Liver (tissue), 9 donors: ENCODE measurements around the gene SLC35C1. TPM values are rescaled to one million over a fixed set of nuclear protein-coding genes. Genes with fewer than 3 reads are reported as not detected.
A peak's percentile ranks its signal among the peaks of the same experiment; 100 is the strongest.

Experiments used
- DNase-seq: peaks from one replicate; pipeline ENCODE4 v3.0.0-alpha.2; 2017; ENCODE audit warnings: low spot score
- H3K27ac ChIP-seq, 2 donors: one replicate each; pipeline ENCODE4 v1.7.0; 2013; ENCODE audit warnings: inconsistent platforms in 2 of 2, low read length in 2 of 2, control low read depth in 1 of 2, low read depth in 1 of 2, mild to moderate bottlenecking in 1 of 2
- H3K27me3 ChIP-seq, 4 donors: one replicate each; pipeline versions ENCODE4 v1.6.1 to v1.7.0; 2013; ENCODE audit warnings: low read length in 3 of 4, inconsistent platforms in 1 of 4, mild to moderate bottlenecking in 1 of 4, moderate library complexity in 1 of 4; ENCODE audit not compliant: control insufficient read depth in 4 of 4, insufficient read depth in 4 of 4
- H3K36me3 ChIP-seq, 4 donors: one replicate each; pipeline versions ENCODE4 v1.6.1 to v1.7.0; 2013; ENCODE audit warnings: low read length in 3 of 4, mild to moderate bottlenecking in 3 of 4, low read depth in 1 of 4, moderate library complexity in 1 of 4; ENCODE audit not compliant: control insufficient read depth in 4 of 4, insufficient read depth in 3 of 4
- H3K4me1 ChIP-seq, 4 donors: one replicate each; pipeline versions ENCODE4 v1.6.1 to v1.7.0; 2013; ENCODE audit warnings: low read length in 3 of 4, mild to moderate bottlenecking in 3 of 4, moderate library complexity in 1 of 4; ENCODE audit not compliant: control insufficient read depth in 4 of 4, insufficient read depth in 4 of 4
- H3K4me3 ChIP-seq, 3 donors: one replicate each; pipeline versions ENCODE4 v1.6.1 to v1.7.0; 2013; ENCODE audit warnings: low read length in 3 of 3, control low read depth in 1 of 3, low read depth in 1 of 3, mild to moderate bottlenecking in 1 of 3
- H3K9ac ChIP-seq, 2 donors: one replicate each; pipeline ENCODE4 v1.7.0; 2013; ENCODE audit warnings: low read length in 2 of 2, mild to moderate bottlenecking in 2 of 2, moderate library complexity in 2 of 2, control low read depth in 1 of 2, low read depth in 1 of 2
- H3K9me3 ChIP-seq, 4 donors: one replicate each; pipeline versions ENCODE4 v1.6.1 to v1.7.0; 2013; ENCODE audit warnings: low read length in 3 of 4; ENCODE audit not compliant: control insufficient read depth in 4 of 4
- ATF3 ChIP-seq: IDR thresholded peaks from 2 replicates; pipeline ENCODE4 v1.6.1; 2016; ENCODE audit warnings: antibody characterized with exemption
- EGR1 ChIP-seq, 2 donors: IDR thresholded peaks; 2 replicates each; pipeline ENCODE4 v1.6.1; 2016 to 2018; ENCODE audit warnings: antibody characterized with exemption in 2 of 2, low read depth in 2 of 2
- FOXA1 ChIP-seq: IDR thresholded peaks from 2 replicates; pipeline ENCODE4 v1.6.1; 2016; ENCODE audit warnings: antibody characterized with exemption
- FOXA2 ChIP-seq: IDR thresholded peaks from 2 replicates; pipeline ENCODE4 v1.6.1; 2016; ENCODE audit warnings: antibody characterized with exemption
- GABPA ChIP-seq, 2 donors: IDR thresholded peaks in 1 of 2; conservative IDR thresholded peaks in 1 of 2; 2 replicates each; pipeline ENCODE4 v1.6.1; 2016; ENCODE audit warnings: antibody characterized with exemption in 2 of 2, mild to moderate bottlenecking in 1 of 2, moderate library complexity in 1 of 2
- HNF4A ChIP-seq, 2 donors: conservative IDR thresholded peaks; 2 replicates each; pipeline ENCODE4 v1.6.1; 2016; ENCODE audit warnings: antibody characterized with exemption in 2 of 2, mild to moderate bottlenecking in 2 of 2
- HNF4G ChIP-seq: IDR thresholded peaks from 2 replicates; pipeline ENCODE4 v1.6.1; 2016; ENCODE audit warnings: antibody characterized with exemption
- JUND ChIP-seq, 2 donors: IDR thresholded peaks; 2 replicates each; pipeline ENCODE4 v1.6.1; 2016; ENCODE audit warnings: antibody characterized with exemption in 2 of 2
- NR2F2 ChIP-seq: IDR thresholded peaks from 2 replicates; pipeline ENCODE4 v1.6.1; 2016; ENCODE audit warnings: antibody characterized with exemption
- RAD21 ChIP-seq, 2 donors: IDR thresholded peaks; 2 replicates each; pipeline ENCODE4 v1.6.1; 2016; ENCODE audit warnings: antibody characterized with exemption in 2 of 2, mild to moderate bottlenecking in 2 of 2
- RXRA ChIP-seq, 2 donors: IDR thresholded peaks; 2 replicates each; pipeline ENCODE4 v1.6.1; 2017 to 2018; ENCODE audit warnings: antibody characterized with exemption in 2 of 2, mild to moderate bottlenecking in 1 of 2
- SP1 ChIP-seq: IDR thresholded peaks from 2 replicates; pipeline ENCODE4 v1.6.1; 2018; ENCODE audit warnings: antibody characterized with exemption, mild to moderate bottlenecking
- TAF1 ChIP-seq: conservative IDR thresholded peaks from 2 replicates; pipeline ENCODE4 v1.6.1; 2016; ENCODE audit warnings: antibody characterized with exemption, mild to moderate bottlenecking
- YY1 ChIP-seq: IDR thresholded peaks from 2 replicates; pipeline ENCODE4 v1.6.1; 2016; ENCODE audit warnings: antibody characterized with exemption, mild to moderate bottlenecking
- ZBTB33 ChIP-seq: IDR thresholded peaks from 2 replicates; pipeline ENCODE4 v1.6.1; 2016; ENCODE audit warnings: antibody characterized with exemption
- WGBS: extraction: QIAGEN DNeasy Blood & Tissue Kit; methylation state at CpG from one replicate; pipeline ENCODE4 v1.1.7; 2013; 5-methylcytosine and 5-hydroxymethylcytosine counted together
- polyA plus RNA-seq, 2 donors: library from polyadenylated mRNA; stranded (reverse) in 1 of 2; unstranded in 1 of 2; fragments of 200-250 nt in 1 of 2; fragments of >200 nt in 1 of 2; fragmentation: Nextera tagmentation in 1 of 2; extraction: Ambion mirVana in 1 of 2; gene quantifications; one replicate each; pipeline versions ENCODE4 v1.2.1 to v1.2.3, GENCODE V29; 2013 to 2015
- total RNA-seq, 2 donors: library from RNA; depleted of rRNA; stranded (reverse); fragments of >200 nt; gene quantifications; one replicate each; pipeline ENCODE4 v1.2.3, GENCODE V29; 2014
- TF ChIP-seq, protein P1 (sequence below): IDR thresholded peaks from 2 replicates; pipeline ENCODE4 v1.6.1; 2016; ENCODE audit warnings: antibody characterized with exemption
- TF ChIP-seq, protein P2 (sequence below): IDR thresholded peaks from 2 replicates; pipeline ENCODE4 v1.6.1; 2016; ENCODE audit warnings: antibody characterized with exemption, mild to moderate bottlenecking
- TF ChIP-seq, protein P3 (sequence below): fragments of 150-350 bp; IDR thresholded peaks from 2 replicates; pipeline ENCODE4 v1.5.1; 2017; ENCODE audit warnings: improper control_type of control experiment, low read depth, low read length; ENCODE audit not compliant: missing input control
- donor health status: healthy.
- donor health status: healthy.
- donor health status: healthy.
- donor health status: healthy.
- donor health status: healthy.

Gene SLC35C1
- total and polyA plus RNA-seq, 4 donors, result 2.5 to 82.0 (median 46.1) TPM

GRCh38 chr11:45843158-45843924 is 38.4 kb downstream of the SLC35C1 start:
- Histone ChIP-seq H3K4me3 (peak overlapping the region; percentile 15 to 53 (median 28)), H3K27ac (peak overlapping the region; percentile 93 to 94), H3K27me3 (no peaks in the 10 kb centered on the region), H3K9me3 (no peaks in the 10 kb centered on the region), H3K4me1 (peaks cover 8 to 40% (median 30%) of the 10 kb centered on the region in 4 donors), H3K36me3 (no peaks in the 10 kb centered on the region), H3K9ac (peak overlapping the region in 1 of 2 donors; percentile 78)
- DNase-seq, result peak; percentile 88
- TF ChIP-seq EGR1 (IDR thresholded peaks at IDR 0.05; ENCODE audit: low read depth in 2 of 2) (peak in 1 of 2 donors; percentile 5), HNF4A (conservative IDR thresholded peaks at IDR 0.05) (peak; percentile 69 to 84), HNF4G (peak; percentile 62), SP1 (peak; percentile 78), FOXA2 (peak; percentile 6), RAD21 (IDR thresholded peaks at IDR 0.05) (peak; percentile 83 to 92), GABPA (IDR thresholded peaks at IDR 0.05 in 1 of 2, conservative IDR thresholded peaks at IDR 0.05 in 1 of 2) (peak; percentile 19 to 32), JUND (IDR thresholded peaks at IDR 0.05) (peak in 1 of 2 donors; percentile 18), ZBTB33 (peak; percentile 14), RXRA (IDR thresholded peaks at IDR 0.05) (peak; percentile 37 to 45), ATF3 (peak; percentile 29), FOXA1 (no peak), NR2F2 (peak; percentile 34), TAF1 (no peak), YY1 (peak; percentile 83)
- TF ChIP-seq, protein P1, sequence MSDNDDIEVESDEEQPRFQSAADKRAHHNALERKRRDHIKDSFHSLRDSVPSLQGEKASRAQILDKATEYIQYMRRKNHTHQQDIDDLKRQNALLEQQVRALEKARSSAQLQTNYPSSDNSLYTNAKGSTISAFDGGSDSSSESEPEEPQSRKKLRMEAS, result no peak
- TF ChIP-seq, protein P2, sequence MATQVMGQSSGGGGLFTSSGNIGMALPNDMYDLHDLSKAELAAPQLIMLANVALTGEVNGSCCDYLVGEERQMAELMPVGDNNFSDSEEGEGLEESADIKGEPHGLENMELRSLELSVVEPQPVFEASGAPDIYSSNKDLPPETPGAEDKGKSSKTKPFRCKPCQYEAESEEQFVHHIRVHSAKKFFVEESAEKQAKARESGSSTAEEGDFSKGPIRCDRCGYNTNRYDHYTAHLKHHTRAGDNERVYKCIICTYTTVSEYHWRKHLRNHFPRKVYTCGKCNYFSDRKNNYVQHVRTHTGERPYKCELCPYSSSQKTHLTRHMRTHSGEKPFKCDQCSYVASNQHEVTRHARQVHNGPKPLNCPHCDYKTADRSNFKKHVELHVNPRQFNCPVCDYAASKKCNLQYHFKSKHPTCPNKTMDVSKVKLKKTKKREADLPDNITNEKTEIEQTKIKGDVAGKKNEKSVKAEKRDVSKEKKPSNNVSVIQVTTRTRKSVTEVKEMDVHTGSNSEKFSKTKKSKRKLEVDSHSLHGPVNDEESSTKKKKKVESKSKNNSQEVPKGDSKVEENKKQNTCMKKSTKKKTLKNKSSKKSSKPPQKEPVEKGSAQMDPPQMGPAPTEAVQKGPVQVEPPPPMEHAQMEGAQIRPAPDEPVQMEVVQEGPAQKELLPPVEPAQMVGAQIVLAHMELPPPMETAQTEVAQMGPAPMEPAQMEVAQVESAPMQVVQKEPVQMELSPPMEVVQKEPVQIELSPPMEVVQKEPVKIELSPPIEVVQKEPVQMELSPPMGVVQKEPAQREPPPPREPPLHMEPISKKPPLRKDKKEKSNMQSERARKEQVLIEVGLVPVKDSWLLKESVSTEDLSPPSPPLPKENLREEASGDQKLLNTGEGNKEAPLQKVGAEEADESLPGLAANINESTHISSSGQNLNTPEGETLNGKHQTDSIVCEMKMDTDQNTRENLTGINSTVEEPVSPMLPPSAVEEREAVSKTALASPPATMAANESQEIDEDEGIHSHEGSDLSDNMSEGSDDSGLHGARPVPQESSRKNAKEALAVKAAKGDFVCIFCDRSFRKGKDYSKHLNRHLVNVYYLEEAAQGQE, result peak; percentile 74
- TF ChIP-seq, protein P3, sequence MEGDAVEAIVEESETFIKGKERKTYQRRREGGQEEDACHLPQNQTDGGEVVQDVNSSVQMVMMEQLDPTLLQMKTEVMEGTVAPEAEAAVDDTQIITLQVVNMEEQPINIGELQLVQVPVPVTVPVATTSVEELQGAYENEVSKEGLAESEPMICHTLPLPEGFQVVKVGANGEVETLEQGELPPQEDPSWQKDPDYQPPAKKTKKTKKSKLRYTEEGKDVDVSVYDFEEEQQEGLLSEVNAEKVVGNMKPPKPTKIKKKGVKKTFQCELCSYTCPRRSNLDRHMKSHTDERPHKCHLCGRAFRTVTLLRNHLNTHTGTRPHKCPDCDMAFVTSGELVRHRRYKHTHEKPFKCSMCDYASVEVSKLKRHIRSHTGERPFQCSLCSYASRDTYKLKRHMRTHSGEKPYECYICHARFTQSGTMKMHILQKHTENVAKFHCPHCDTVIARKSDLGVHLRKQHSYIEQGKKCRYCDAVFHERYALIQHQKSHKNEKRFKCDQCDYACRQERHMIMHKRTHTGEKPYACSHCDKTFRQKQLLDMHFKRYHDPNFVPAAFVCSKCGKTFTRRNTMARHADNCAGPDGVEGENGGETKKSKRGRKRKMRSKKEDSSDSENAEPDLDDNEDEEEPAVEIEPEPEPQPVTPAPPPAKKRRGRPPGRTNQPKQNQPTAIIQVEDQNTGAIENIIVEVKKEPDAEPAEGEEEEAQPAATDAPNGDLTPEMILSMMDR, result peak; percentile 94
- WGBS, result 9% methylated on average over 22 of the region's 22 CpGs
